Peyer's patch (tissue), 4 donors: ENCODE results near the gene AHCYL2. TPM values are rescaled to one million over a fixed set of nuclear protein-coding genes. Genes with fewer than 3 reads are reported as not detected.

Experiments
- DNase-seq, 3 donors: peaks; one replicate each; pipeline ENCODE4 v3.0.0-alpha.2; 2017 to 2019
- H3K27ac ChIP-seq, 4 donors: fragments of 200-600 bp; sonication (generic); one replicate each; pipeline ENCODE4 v1.5.1; 2016 to 2019
- H3K27me3 ChIP-seq, 2 donors: fragments of 200-600 bp; sonication (generic); one replicate each; pipeline ENCODE4 v1.5.1; 2019
- H3K36me3 ChIP-seq, 3 donors: fragments of 200-600 bp; sonication (generic); one replicate each; pipeline ENCODE4 v1.5.1; 2016 to 2019
- H3K4me1 ChIP-seq, 4 donors: fragments of 200-600 bp; sonication (generic); one replicate each; pipeline ENCODE4 v1.5.1; 2016 to 2019
- H3K4me3 ChIP-seq, 4 donors: fragments of 200-600 bp; sonication (generic); 1 replicate in 3 of 4; 2 replicates in 1 of 4; pipeline ENCODE4 v1.5.1; 2016 to 2019; ENCODE audit warnings: mild to moderate bottlenecking in 1 of 4
- H3K9me3 ChIP-seq, 4 donors: fragments of 200-600 bp; sonication (generic); one replicate each; pipeline ENCODE4 v1.5.1; 2016 to 2019; ENCODE audit warnings: mild to moderate bottlenecking in 1 of 4
- POLR2A ChIP-seq, 2 donors: fragments of 450-650 bp; IDR thresholded peaks; one replicate each; pipeline ENCODE4 v1.5.1; 2017; ENCODE audit warnings: antibody characterized with exemption in 2 of 2, mild to moderate bottlenecking in 2 of 2, moderate library complexity in 2 of 2
- total RNA-seq, 4 donors: library from RNA; depleted of rRNA; stranded (reverse); fragments of >200 nt; gene quantifications; one replicate each; pipeline ENCODE4 v1.1.0, GENCODE V29; 2016
- TF ChIP-seq, protein P1 (sequence below), 6 experiments: fragments of 450-650 bp in 4 of 6; fragments of 200-600 bp in 2 of 6; sonication (generic) in 1 of 6; IDR thresholded peaks; one replicate each; pipeline ENCODE4 v1.5.1; 2017 to 2019; ENCODE audit warnings: antibody characterized with exemption in 6 of 6, mild to moderate bottlenecking in 3 of 6, moderate library complexity in 1 of 6

AHCYL2 gene
- total RNA-seq, 4 donors from 2014 or later = 37.1 to 186 (median 60.0) TPM

DNA sequence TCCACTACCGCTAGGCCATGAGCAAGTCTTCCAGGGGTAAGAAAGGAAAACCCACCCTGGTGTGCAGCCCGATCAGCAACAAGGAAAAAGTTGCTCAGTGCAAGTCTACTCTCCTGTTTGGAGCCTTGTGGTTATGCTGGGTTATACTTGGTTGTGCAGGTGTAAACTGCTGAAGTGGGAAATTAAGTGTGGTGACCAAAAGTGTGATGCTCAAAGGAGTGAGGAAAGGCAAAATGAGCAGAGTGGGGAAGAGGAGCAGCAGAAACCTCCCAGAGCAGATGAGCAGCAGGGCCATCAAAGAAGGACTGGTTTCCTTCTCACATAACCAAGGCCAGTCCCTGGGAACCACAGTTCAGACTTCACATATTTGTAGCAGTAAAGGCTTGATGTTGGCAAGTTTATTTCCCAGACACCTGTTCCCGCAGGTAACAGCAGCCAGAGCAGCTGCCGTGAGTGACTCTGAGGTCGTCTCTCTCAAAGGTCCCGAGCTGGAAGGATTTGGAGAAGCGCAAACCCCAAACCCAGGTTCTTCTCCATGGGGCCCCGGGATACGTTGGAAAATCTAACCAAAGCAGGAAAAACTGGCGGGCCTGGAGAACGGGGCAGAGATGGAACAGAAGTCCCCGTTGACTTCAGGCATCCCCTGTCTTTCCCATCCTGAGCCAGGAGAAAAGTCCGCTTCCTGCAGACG, 37.0 kb upstream of the AHCYL2 start:
- Histone ChIP-seq H3K27ac (peak overlapping the region in 2 of 4 donors; percentile 43 to 48), H3K36me3 (no peaks in the 10 kb centered on the region), H3K9me3 (no peaks in the 10 kb centered on the region), H3K27me3 (no peaks in the 10 kb centered on the region), H3K4me1 (peaks cover 0 to 13% (median 5%) of the 10 kb centered on the region in 4 donors), H3K4me3 (peak overlapping the region; percentile 55 to 77 (median 66))
- DNase-seq = no peak
- TF ChIP-seq POLR2A (IDR thresholded peaks at IDR 0.05) = no peak
- TF ChIP-seq, protein P1, sequence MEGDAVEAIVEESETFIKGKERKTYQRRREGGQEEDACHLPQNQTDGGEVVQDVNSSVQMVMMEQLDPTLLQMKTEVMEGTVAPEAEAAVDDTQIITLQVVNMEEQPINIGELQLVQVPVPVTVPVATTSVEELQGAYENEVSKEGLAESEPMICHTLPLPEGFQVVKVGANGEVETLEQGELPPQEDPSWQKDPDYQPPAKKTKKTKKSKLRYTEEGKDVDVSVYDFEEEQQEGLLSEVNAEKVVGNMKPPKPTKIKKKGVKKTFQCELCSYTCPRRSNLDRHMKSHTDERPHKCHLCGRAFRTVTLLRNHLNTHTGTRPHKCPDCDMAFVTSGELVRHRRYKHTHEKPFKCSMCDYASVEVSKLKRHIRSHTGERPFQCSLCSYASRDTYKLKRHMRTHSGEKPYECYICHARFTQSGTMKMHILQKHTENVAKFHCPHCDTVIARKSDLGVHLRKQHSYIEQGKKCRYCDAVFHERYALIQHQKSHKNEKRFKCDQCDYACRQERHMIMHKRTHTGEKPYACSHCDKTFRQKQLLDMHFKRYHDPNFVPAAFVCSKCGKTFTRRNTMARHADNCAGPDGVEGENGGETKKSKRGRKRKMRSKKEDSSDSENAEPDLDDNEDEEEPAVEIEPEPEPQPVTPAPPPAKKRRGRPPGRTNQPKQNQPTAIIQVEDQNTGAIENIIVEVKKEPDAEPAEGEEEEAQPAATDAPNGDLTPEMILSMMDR (IDR thresholded peaks at IDR 0.05) = no peak

DNA sequence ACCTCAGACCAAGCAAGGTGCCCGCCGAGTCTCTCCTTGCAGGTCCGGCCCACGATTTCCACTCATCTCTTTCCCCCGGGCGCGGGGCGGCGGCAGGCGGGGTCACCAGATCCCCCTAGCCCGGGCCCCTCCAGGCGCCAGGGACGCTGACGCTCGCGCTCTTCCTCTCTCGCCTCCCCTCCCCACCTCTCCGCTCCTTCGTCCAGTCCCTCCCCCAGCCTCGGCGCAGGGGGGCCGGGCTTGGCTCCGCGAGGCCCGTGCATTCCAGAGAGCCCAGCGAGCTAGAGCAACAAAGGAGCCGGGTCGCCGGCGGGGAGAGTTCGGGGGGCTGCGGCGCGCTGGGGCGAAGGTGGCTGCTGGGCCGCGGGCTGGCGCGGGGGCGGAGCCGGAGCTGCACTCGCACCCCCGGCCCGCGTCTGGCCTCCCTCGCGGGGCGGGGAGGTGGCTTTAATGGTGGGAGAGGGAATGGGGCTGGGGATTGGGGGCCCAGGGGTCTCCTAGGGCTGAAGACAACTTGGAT, 36.4 kb upstream of the AHCYL2 start, which contains the start of gene SMO:
SMO (plus strand) TSS at position 262 of the 520 bp plus-strand sequence. CDS start 519 bp downstream, outside the sequence.
- H3K9me3 ChIP-seq = no peaks in the 10 kb centered on the region
- H3K4me3 ChIP-seq = peak within 1 kb of the TSS; percentile 55 to 77 (median 66)
- TF ChIP-seq, protein P1 (IDR thresholded peaks at IDR 0.05) = no peak
- TF ChIP-seq POLR2A (IDR thresholded peaks at IDR 0.05) = no peak
- no peaks in the 10 kb centered on the region for H3K36me3 ChIP-seq
- H3K27me3 ChIP-seq = no peaks in the 10 kb centered on the region
- DNase-seq = peak in 2 of 3 donors; percentile 50 to 53
- H3K27ac ChIP-seq = peak within 1 kb of the TSS in 3 of 4 donors; percentile 43 to 63 (median 48)
- peaks cover 0 to 13% (median 5%) of the 10 kb centered on the region in 4 donors for H3K4me1 ChIP-seq

DNA sequence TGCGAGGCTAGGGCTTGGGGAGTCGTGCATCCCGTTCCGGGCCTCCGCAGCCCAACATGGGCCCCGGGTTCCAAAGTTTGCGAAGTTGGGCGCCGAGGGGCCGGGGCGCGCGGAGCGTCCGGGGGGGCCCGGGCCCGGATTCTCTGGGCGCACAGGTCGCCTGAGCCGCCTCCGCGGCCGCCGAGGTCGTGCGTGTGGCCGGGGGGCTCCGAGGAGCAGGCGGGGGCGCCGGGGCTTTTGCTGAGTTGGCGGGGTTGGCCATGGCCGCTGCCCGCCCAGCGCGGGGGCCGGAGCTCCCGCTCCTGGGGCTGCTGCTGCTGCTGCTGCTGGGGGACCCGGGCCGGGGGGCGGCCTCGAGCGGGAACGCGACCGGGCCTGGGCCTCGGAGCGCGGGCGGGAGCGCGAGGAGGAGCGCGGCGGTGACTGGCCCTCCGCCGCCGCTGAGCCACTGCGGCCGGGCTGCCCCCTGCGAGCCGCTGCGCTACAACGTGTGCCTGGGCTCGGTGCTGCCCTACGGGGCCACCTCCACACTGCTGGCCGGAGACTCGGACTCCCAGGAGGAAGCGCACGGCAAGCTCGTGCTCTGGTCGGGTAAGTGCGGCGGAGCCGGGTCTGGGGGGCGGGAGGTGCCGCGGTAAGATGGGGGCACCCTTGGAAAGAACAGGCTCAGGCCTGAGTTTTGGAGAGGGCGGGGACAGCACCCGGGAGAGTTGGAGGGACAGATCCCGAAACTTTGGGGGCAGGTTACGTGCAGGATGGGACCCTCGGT, 35.8 kb upstream of the AHCYL2 start:
- peak overlapping the region; percentile 55 to 77 (median 66) for H3K4me3 ChIP-seq
- DNase-seq = peak in 1 of 3 donors; percentile 49
- no peaks in the 10 kb centered on the region for H3K9me3 ChIP-seq
- H3K27ac ChIP-seq = peak overlapping the region in 3 of 4 donors; percentile 43 to 63 (median 48)
- H3K36me3 ChIP-seq = no peaks in the 10 kb centered on the region
- peaks cover 0 to 13% (median 5%) of the 10 kb centered on the region in 4 donors for H3K4me1 ChIP-seq
- no peaks in the 10 kb centered on the region for H3K27me3 ChIP-seq
- TF ChIP-seq, protein P1 (IDR thresholded peaks at IDR 0.05) = no peak
- TF ChIP-seq POLR2A (IDR thresholded peaks at IDR 0.05) = no peak

DNA sequence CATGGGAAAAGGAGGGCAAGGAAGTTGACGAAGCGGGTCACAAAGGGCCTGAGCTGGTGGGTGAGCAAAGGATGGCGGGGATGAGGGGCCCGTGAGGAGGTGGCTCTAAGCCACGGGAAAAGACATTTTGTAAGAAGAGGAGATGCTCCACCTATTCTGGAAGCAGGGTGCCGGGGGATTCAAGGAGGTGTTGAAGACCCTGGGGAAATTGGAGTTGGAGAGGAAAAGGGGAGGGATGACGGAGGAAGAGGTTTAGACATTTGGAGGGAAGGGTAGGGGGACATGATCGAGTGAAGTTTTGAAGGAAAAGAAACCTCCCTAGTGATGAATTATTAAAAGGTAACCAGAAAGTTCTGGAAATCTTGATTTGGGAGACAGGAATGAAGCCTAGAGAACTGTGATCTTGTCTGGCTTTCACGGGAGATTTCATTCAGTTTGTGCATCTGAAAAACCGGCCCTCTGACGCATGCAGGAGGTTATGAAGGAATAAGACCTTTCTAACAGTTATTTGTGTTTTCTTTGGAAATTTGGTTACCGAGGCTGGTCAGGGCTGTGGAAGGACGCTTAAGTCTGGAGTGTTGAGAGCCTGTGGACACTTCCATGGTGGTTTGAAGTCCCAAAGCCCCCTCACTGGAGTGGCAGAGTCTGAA, 35.0 kb upstream of the AHCYL2 start:
- TF ChIP-seq, protein P1 (IDR thresholded peaks at IDR 0.05) = no peak
- no peak for TF ChIP-seq POLR2A (IDR thresholded peaks at IDR 0.05)
- Histone ChIP-seq H3K27me3 (no peaks in the 10 kb centered on the region), H3K4me3 (peak overlapping the region; percentile 55 to 77 (median 66)), H3K27ac (no peak overlapping the region), H3K36me3 (no peaks in the 10 kb centered on the region), H3K9me3 (no peaks in the 10 kb centered on the region), H3K4me1 (peaks cover 0 to 13% (median 5%) of the 10 kb centered on the region in 4 donors)
- no peak for DNase-seq

DNA sequence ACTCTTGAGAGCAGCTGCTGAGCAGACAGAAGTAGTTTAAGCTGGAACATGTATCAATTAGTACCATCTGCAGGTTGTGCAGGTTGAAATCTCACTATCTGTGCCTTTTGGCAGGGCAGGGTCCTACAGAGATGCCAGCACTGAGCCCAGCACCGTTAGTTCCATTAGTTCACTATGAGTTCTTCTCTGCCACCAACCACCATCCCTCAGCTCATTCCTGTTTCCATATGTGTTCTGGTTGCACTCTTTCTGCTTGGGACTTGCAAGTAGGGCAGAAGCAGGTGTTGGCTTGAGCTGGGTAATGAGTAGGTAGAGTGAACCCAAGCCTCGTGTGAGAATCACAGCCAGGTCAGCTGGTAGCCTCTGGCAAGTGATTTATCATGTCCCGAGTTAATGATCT, 33.6 kb upstream of the AHCYL2 start:
- TF ChIP-seq POLR2A (IDR thresholded peaks at IDR 0.05) = no peak
- TF ChIP-seq, protein P1 (IDR thresholded peaks at IDR 0.05) = no peak
- H3K9me3 ChIP-seq = no peaks in the 10 kb centered on the region
- H3K27me3 ChIP-seq = no peaks in the 10 kb centered on the region
- H3K27ac ChIP-seq = no peak overlapping the region
- H3K36me3 ChIP-seq = no peaks in the 10 kb centered on the region
- no peak for DNase-seq
- H3K4me3 ChIP-seq = no peak overlapping the region
- peaks cover 0 to 13% (median 5%) of the 10 kb centered on the region in 4 donors for H3K4me1 ChIP-seq
